ENCODE data around the gene SPAG5. TPM values are rescaled to one million over a fixed set of nuclear protein-coding genes. Genes with fewer than 3 reads are reported as not detected.

Gene SPAG5
- total RNA-seq, 1 donor from 2014 or later = 1.3 TPM

- peaks cover 28% of the 10 kb centered on the region for H3K36me3 ChIP-seq (ENCODE audit: control insufficient read depth, insufficient read depth, low read length)
- peak overlapping the region; percentile 64 for H3K4me3 ChIP-seq (ENCODE audit: low read depth, low read length)
- FAIRE-seq (no peak), DNase-seq (ENCODE audit: low read depth) (peak; percentile 53)
- TF ChIP-seq CTCF (IDR thresholded peaks at IDR 0.05; ENCODE audit: insufficient read depth, low read length, severe bottlenecking) = peak; percentile 62
- H3K27me3 ChIP-seq (ENCODE audit: control insufficient read depth, insufficient read depth, low read length) = no peaks in the 10 kb centered on the region
These were observed 45.4 kb upstream of the SPAG5 start for GRCh38 chr17:28643983-28644786.

- no peak for DNase-seq (ENCODE audit: low read depth)
- Histone ChIP-seq H3K27me3 (ENCODE audit: control insufficient read depth, insufficient read depth, low read length) (no peaks in the 10 kb centered on the region), H3K4me3 (ENCODE audit: low read depth, low read length) (no peak overlapping the region), H3K36me3 (ENCODE audit: control insufficient read depth, insufficient read depth, low read length) (peaks cover 39% of the 10 kb centered on the region)
- TF ChIP-seq CTCF (IDR thresholded peaks at IDR 0.05; ENCODE audit: insufficient read depth, low read length, severe bottlenecking) = no peak
- no peak for FAIRE-seq
These were observed 42.8 kb upstream of the SPAG5 start for GRCh38 chr17:28641579-28641978.

- no peak for FAIRE-seq
- no peak for DNase-seq (ENCODE audit: low read depth)
- no peak overlapping the region for H3K4me3 ChIP-seq (ENCODE audit: low read depth, low read length)
- H3K27me3 ChIP-seq (ENCODE audit: control insufficient read depth, insufficient read depth, low read length) = no peaks in the 10 kb centered on the region
- TF ChIP-seq CTCF (IDR thresholded peaks at IDR 0.05; ENCODE audit: insufficient read depth, low read length, severe bottlenecking) = no peak
- peaks cover 58% of the 10 kb centered on the region for H3K36me3 ChIP-seq (ENCODE audit: control insufficient read depth, insufficient read depth, low read length)
These were observed 36.7 kb upstream of the SPAG5 start for GRCh38 chr17:28635506-28635905.

GRCh38 chr17:28634206-28634865 is 35.5 kb upstream of the SPAG5 start:
- TF ChIP-seq CTCF (IDR thresholded peaks at IDR 0.05; ENCODE audit: insufficient read depth, low read length, severe bottlenecking) = no peak
- no peak overlapping the region for H3K4me3 ChIP-seq (ENCODE audit: low read depth, low read length)
- no peaks in the 10 kb centered on the region for H3K27me3 ChIP-seq (ENCODE audit: control insufficient read depth, insufficient read depth, low read length)
- DNase-seq (ENCODE audit: low read depth) = no peak
- H3K36me3 ChIP-seq (ENCODE audit: control insufficient read depth, insufficient read depth, low read length) = peaks cover 53% of the 10 kb centered on the region
- FAIRE-seq = no peak

GRCh38 chr17:28626818-28627217 is 28.0 kb upstream of the SPAG5 start:
- DNase-seq (ENCODE audit: low read depth) (no peak), FAIRE-seq (no peak)
- H3K36me3 ChIP-seq (ENCODE audit: control insufficient read depth, insufficient read depth, low read length) = peaks cover 19% of the 10 kb centered on the region
- H3K4me3 ChIP-seq (ENCODE audit: low read depth, low read length) = no peak overlapping the region
- H3K27me3 ChIP-seq (ENCODE audit: control insufficient read depth, insufficient read depth, low read length) = no peaks in the 10 kb centered on the region
- no peak for TF ChIP-seq CTCF (IDR thresholded peaks at IDR 0.05; ENCODE audit: insufficient read depth, low read length, severe bottlenecking)
